GM12878 (cell line): ENCODE data around the gene SRPK2.

Experiments used
- CTCF ChIP-seq, 3 experiments: IDR thresholded peaks in 2 of 3; conservative IDR thresholded peaks in 1 of 3; 2 replicates each; pipeline ENCODE4 v1.5.1; 2011; ENCODE audit warnings: low read depth in 3 of 3, low read length in 3 of 3, mild to moderate bottlenecking in 3 of 3, control low read depth in 2 of 3, moderate library complexity in 2 of 3, inconsistent platforms in 1 of 3, mixed read lengths in 1 of 3; ENCODE audit not compliant: control insufficient read depth in 2 of 3, insufficient read depth in 1 of 3; ENCODE audit errors: extremely low read depth in 1 of 3
- NR2C1 ChIP-seq: fragments of 450-650 bp; IDR thresholded peaks from 2 replicates; pipeline ENCODE4 v1.6.1; 2017; ENCODE audit warnings: antibody characterized with exemption, mild to moderate bottlenecking, moderate library complexity

- TF ChIP-seq NR2C1 (no peak), CTCF (IDR thresholded peaks at IDR 0.05 in 2 of 3, conservative IDR thresholded peaks at IDR 0.05 in 1 of 3; ENCODE audit: control insufficient read depth in 2 of 3, extremely low read depth in 1 of 3, insufficient read depth in 1 of 3, low read depth in 3 of 3, low read length in 3 of 3) (no peak; a peak in 1 of 6 replicates)
Observed at GRCh38 chr7:105309235-105310169, 79.2 kb downstream of the SRPK2 start.
